Stimulated activated CD8-positive, alpha-beta memory T cell treated with anti-CD3 and anti-CD28 coated beads, Interleukin-15, amount 100 ng/mL, for 48 hours (primary cell): ENCODE results near the gene AMBRA1.

Source experiments
- DNase-seq, 2 donors: peaks; one replicate each; pipeline ENCODE4 v3.0.0-alpha.2; 2020; ENCODE audit warnings: low read depth in 2 of 2

The AMBRA1 gene

GRCh38 chr11:46397526-46397925, 196.3 kb downstream of the AMBRA1 start:
- DNase-seq: no peak

GRCh38 chr11:46393759-46394158, 200.1 kb downstream of the AMBRA1 start:
- no peak for DNase-seq

- no peak for DNase-seq
These were observed 200.6 kb downstream of the AMBRA1 start for GRCh38 chr11:46393231-46393616.

- DNase-seq: peak; percentile 63 to 64
These were observed 201.2 kb downstream of the AMBRA1 start for GRCh38 chr11:46392421-46393230.

DNA sequence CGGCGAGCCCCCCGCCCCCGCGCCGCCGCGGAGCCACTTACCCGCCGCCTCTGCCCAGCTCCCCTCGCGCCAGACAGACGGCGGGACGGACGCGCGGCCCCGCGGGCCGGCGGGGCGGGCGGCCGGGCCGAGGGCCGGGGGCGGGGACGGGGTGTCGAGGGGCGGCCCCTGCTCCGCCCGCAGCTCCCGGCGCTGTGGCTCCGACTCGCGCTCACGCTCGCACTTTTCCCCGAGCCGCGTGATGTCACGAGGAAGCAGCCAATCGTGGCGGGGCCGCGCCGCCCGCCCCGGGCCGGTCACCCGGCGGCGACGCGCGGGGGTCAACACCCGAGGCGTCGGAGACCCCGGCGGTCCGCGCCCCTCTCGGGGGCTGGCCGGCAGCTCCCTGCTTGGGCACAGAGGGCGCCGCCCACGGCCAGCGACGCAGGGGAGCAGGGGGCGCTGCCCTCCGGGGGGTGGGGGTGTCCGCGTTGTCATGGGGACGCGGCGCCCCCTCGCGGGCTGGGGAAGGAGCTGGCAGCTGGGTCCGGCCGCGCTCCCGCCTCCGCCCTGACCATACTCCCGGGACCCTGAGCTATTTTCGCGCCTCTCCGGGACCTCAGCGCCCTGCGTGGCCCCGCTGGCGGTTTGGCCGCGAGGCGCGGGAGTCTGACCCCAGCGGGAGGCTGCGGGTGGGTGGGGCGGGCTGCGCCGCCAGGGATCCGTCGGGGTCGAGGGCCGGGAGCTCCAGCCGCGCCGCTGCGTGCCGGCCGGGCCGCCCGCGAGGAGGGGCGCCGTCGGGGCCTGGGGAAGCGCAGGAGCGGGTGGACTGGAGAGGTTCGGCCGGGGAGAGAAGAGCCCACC, 202.0 kb downstream of the AMBRA1 start, which contains the start of gene CHRM4:
Gene CHRM4, minus strand, starts transcription at position 199 of the 843 bp plus-strand sequence. CDS start 5,219 bp downstream, outside the sequence.
- DNase-seq: no peak

GRCh38 chr11:46391186-46391577, 202.6 kb downstream of the AMBRA1 start:
- DNase-seq: no peak

GRCh38 chr11:46390331-46391171, 203.3 kb downstream of the AMBRA1 start:
- no peak for DNase-seq

GRCh38 chr11:46389450-46390330, 204.1 kb downstream of the AMBRA1 start:
- peak in 1 of 2 donors; percentile 59 for DNase-seq

GRCh38 chr11:46388619-46389449, 205.0 kb downstream of the AMBRA1 start:
- DNase-seq: no peak

- no peak for DNase-seq
These were observed 205.8 kb downstream of the AMBRA1 start for GRCh38 chr11:46387919-46388618.

DNA sequence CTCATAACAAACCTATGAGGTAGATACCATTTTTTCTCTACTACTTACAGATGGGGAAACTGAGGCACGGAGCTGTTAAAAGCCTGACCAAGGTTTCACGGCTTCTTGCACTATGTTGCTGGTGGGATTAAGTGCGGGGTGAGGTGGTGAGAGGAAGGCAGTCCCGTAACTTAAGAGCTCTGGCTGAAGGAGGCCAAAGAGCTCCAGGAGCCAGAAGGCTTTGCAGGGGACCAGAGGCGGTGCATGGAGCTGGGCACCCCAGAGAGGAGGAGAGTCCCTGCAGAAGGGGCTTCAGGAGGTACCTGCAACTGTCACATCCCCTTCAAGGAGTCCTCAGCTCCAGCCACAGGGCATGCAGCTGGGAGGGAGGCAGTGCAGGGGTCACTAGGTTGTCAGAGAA, 206.4 kb downstream of the AMBRA1 start:
- DNase-seq: no peak

- DNase-seq: no peak
These were observed 207.1 kb downstream of the AMBRA1 start for GRCh38 chr11:46386674-46387073.

- no peak for DNase-seq
These were observed 207.7 kb downstream of the AMBRA1 start for GRCh38 chr11:46386005-46386578.

DNA sequence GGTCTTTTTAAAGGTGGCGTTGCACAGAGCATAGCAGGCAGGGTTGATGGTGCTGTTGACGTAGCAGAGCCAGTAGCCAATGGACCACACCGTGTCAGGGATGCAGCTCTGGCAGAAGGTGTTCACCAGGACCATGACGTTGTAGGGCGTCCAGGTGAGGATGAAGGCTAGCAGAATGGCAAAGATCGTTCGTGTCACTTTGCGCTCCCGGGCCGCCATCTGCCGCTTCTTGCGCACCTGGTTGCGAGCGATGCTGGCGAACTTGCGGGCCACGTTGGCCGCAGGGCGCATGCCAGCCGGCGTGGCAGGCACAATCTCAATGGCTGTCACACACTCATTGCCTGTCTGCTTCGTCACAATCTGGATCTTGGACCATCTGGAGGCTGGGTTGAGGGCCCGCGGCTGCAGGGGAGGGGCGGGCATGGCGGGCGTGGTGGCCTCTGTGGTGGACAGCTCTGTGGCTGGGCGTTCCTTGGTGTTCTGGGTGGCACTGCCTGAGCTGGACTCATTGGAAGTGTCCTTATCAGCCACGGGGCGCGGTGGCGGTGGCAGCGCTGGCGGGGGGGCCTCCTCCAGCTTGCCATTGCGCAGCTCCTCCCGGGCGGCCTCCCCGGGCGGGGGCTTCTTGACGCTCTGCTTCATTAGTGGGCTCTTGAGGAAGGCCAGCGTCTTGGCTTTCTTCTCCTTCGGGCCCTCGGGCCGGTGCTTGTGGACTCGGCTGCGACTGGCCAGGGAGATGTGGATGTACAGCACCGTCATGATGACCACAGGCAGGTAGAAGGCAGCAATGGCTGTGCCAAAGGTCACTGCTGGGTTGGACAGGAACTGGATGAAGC, 208.4 kb downstream of the AMBRA1 start:
- no peak for DNase-seq

DNA sequence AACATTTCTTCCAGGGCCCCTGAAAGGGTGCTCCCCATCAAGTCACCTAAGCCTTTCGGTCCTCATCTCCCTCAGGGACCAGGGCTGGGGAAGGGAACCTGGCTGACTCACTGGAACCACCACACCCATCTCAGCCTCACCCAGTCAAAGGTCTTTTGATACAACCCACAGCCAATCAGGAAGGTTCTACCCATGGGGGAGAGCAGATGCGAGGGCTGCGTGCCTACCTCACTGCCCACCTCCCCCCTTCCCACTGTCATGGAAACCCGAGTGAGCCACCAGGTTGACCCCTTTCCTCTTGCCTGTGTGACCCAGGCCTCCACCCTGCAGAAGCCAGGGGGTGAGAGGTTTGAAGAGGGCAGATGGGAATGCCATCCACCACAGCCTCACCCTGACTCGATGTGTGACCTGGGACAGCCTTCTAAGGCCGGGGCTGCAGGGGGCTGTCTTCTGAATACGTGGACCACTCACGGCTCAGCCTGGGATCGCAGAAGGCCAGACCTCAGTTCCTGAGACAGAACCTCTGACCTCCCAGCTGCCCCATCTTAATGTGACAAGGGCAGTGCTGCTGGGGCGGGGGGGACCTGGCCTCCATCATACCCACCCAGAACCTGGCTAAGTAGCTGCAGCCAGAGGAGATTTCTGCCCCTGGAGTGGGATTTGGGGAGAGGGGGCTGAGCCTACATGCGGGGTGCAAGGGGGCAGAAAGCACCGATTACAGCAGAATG, 209.7 kb downstream of the AMBRA1 start:
- DNase-seq: no peak

DNA sequence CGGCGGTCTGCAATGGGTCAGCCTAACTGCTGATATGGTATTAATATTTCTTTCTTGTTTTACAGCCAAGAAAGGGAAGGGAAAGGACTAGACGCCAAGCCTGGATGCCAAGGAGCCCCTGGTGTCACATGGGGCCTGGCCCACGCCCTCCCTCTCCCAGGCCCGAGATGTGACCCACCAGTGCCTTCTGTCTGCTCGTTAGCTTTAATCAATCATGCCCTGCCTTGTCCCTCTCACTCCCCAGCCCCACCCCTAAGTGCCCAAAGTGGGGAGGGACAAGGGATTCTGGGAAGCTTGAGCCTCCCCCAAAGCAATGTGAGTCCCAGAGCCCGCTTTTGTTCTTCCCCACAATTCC, 210.4 kb downstream of the AMBRA1 start:
- DNase-seq: no peak

GRCh38 chr11:46382646-46383403, 211.0 kb downstream of the AMBRA1 start:
- no peak for DNase-seq
